ENCODE results near the gene TSPAN18. TPM values are rescaled to one million over a fixed set of nuclear protein-coding genes. Genes with fewer than 3 reads are reported as not detected.
A peak's percentile ranks its signal among the peaks of the same experiment; 100 is the strongest.

TSPAN18 gene
- total and polyA plus RNA-seq, 2 donors from 2014 or later, result 13.8 to 38.1 TPM

DNA sequence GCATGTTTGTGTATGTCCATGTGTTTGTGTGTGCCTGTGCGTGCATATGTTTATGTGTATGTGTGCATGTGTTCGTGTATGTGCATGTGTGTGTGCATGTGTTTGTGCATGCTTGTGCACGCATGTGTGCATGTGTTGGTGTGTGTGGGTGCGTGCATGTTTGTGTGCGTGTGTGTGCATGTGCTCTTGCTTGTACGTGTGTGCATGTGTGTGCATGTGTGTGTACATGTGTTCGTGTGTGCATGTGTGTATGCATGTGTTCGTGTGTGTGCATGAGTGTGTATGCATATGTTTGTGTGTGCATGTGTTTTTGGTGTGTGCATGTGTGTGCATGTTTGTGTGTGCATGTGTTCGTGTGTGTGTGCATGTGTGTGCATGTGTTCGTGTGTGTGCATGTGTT lies 63.4 kb downstream of the TSPAN18 start:
- Histone ChIP-seq H3K9ac (ENCODE audit: low read length in 3 of 3) (no peak overlapping the region), H3K9me3 (ENCODE audit: control insufficient read depth in 2 of 3, insufficient read depth in 1 of 3, low read length in 3 of 3) (peaks cover 0 to 4% (median 0%) of the 10 kb centered on the region in 3 donors), H3K4me1 (ENCODE audit: control insufficient read depth in 2 of 3, insufficient read depth in 2 of 3, low read depth in 1 of 3, low read length in 3 of 3) (peaks cover 0 to 3% (median 0%) of the 10 kb centered on the region in 3 donors), H3K27me3 (ENCODE audit: control insufficient read depth, insufficient read depth, low read length) (no peaks in the 10 kb centered on the region), H3K36me3 (ENCODE audit: control insufficient read depth in 2 of 3, insufficient read depth in 3 of 3, low read length in 3 of 3) (no peaks in the 10 kb centered on the region), H3K27ac (ENCODE audit: low read depth in 2 of 2, low read length in 2 of 2) (no peak overlapping the region), H3K4me3 (ENCODE audit: low read length in 3 of 3) (peak overlapping the region in 1 of 3 donors; percentile 8)
- FAIRE-seq (no peak), DNase-seq (no peak)
- intact Hi-C loops (cut with DNase I), result no loop called here
- TF ChIP-seq CTCF (IDR thresholded peaks at IDR 0.05; ENCODE audit: borderline replicate concordance, extremely low read depth, insufficient read depth), result no peak

- peaks cover 0 to 3% (median 0%) of the 10 kb centered on the region in 3 donors for H3K4me1 ChIP-seq (ENCODE audit: control insufficient read depth in 2 of 3, insufficient read depth in 2 of 3, low read depth in 1 of 3, low read length in 3 of 3)
- no peak for TF ChIP-seq CTCF (IDR thresholded peaks at IDR 0.05; ENCODE audit: borderline replicate concordance, extremely low read depth, insufficient read depth)
- no peak overlapping the region for H3K27ac ChIP-seq (ENCODE audit: low read depth in 2 of 2, low read length in 2 of 2)
- no peaks in the 10 kb centered on the region for H3K36me3 ChIP-seq (ENCODE audit: control insufficient read depth in 2 of 3, insufficient read depth in 3 of 3, low read length in 3 of 3)
- H3K9me3 ChIP-seq (ENCODE audit: control insufficient read depth in 2 of 3, insufficient read depth in 1 of 3, low read length in 3 of 3), result peaks cover 0 to 4% (median 0%) of the 10 kb centered on the region in 3 donors
- H3K4me3 ChIP-seq (ENCODE audit: low read length in 3 of 3), result no peak overlapping the region
- no peak overlapping the region for H3K9ac ChIP-seq (ENCODE audit: low read length in 3 of 3)
- no peaks in the 10 kb centered on the region for H3K27me3 ChIP-seq (ENCODE audit: control insufficient read depth, insufficient read depth, low read length)
- intact Hi-C loops (cut with DNase I), result no loop called here
- FAIRE-seq (no peak), DNase-seq (no peak)
Observed at GRCh38 chr11:44791316-44791925, 64.7 kb downstream of the TSPAN18 start.

DNA sequence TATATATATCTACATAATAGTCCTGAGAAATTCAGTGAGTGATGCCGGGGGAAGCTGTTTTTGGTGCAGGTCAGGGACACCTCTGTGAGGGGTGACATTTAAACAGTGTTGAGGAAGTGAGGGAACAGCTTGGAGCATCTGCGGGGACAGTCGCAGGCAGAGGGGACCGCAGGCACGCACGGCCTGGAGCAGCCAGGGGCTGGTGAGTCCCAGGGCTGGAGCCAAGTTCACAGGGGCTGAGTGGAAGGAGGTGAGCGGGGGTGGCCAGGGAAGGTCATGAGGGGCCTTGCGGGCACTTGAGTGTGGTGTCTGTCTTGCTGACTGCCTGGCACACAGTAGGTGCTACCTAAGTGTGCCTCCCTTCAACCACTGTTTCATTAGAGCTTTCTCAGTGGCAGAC lies 65.4 kb downstream of the TSPAN18 start:
- Histone ChIP-seq H3K4me1 (ENCODE audit: control insufficient read depth in 2 of 3, insufficient read depth in 2 of 3, low read depth in 1 of 3, low read length in 3 of 3) (peaks cover 0 to 3% (median 0%) of the 10 kb centered on the region in 3 donors), H3K4me3 (ENCODE audit: low read length in 3 of 3) (no peak overlapping the region), H3K9ac (ENCODE audit: low read length in 3 of 3) (no peak overlapping the region), H3K36me3 (ENCODE audit: control insufficient read depth in 2 of 3, insufficient read depth in 3 of 3, low read length in 3 of 3) (no peaks in the 10 kb centered on the region), H3K9me3 (ENCODE audit: control insufficient read depth in 2 of 3, insufficient read depth in 1 of 3, low read length in 3 of 3) (peaks cover 0 to 4% (median 0%) of the 10 kb centered on the region in 3 donors), H3K27me3 (ENCODE audit: control insufficient read depth, insufficient read depth, low read length) (no peaks in the 10 kb centered on the region), H3K27ac (ENCODE audit: low read depth in 2 of 2, low read length in 2 of 2) (no peak overlapping the region)
- TF ChIP-seq CTCF (IDR thresholded peaks at IDR 0.05; ENCODE audit: borderline replicate concordance, extremely low read depth, insufficient read depth), result no peak
- FAIRE-seq, result no peak
- intact Hi-C loops (cut with DNase I), result no loop called here
- no peak for DNase-seq
